ENCODE measurements around the gene DEDD2.

Gene DEDD2

GRCh38 chr19:42250666-42251531 lies 33.4 kb upstream of the DEDD2 start:
- no peak for DNase-seq (ENCODE audit: low read depth)
- H3K4me3 ChIP-seq (ENCODE audit: low read depth, low read length): no peak overlapping the region

DNA sequence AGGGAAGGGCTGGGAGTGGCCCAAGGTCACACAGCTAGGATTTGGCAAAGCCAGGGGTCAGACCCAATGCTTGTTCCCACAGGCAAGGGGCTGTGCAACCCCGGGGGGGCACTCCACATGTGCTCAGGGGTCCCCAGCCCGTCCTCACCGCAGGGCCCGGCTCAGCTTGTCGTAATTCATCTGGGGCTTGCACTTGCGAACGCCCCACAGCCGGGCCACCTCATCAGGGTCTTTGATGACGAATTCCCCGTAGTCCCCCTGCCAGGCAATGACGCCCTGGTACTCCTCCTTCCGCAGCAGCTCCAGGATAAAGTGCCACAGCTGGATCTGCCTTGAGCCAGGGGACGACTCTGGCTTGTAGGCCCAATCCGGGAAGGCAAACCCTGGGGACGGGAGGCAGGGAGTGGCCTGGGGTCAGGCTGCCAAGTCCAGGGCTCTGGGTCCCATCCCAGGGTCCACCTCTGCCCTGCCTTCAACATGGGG lies 32.7 kb upstream of the DEDD2 start:
- no peak overlapping the region for H3K4me3 ChIP-seq (ENCODE audit: low read depth, low read length)
- TF ChIP-seq CTCF (IDR thresholded peaks at IDR 0.05; ENCODE audit: low read depth, low read length): no peak
- no peak for TF ChIP-seq MYC (IDR thresholded peaks at IDR 0.05; ENCODE audit: low read depth, low read length)
- TF ChIP-seq, protein P1, sequence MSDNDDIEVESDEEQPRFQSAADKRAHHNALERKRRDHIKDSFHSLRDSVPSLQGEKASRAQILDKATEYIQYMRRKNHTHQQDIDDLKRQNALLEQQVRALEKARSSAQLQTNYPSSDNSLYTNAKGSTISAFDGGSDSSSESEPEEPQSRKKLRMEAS (IDR thresholded peaks at IDR 0.05; ENCODE audit: low read depth, low read length): no peak
- no peak for TF ChIP-seq POLR2A (IDR thresholded peaks at IDR 0.05; ENCODE audit: extremely low read depth, insufficient read length)
- no peak for DNase-seq (ENCODE audit: low read depth)

More at GRCh38 chr19:42250666-42251531, 33.4 kb upstream of the DEDD2 start:
- TF ChIP-seq CTCF (IDR thresholded peaks at IDR 0.05; ENCODE audit: low read depth, low read length): no peak
- no peak for TF ChIP-seq POLR2A (IDR thresholded peaks at IDR 0.05; ENCODE audit: extremely low read depth, insufficient read length)
- TF ChIP-seq, protein P1 (IDR thresholded peaks at IDR 0.05; ENCODE audit: low read depth, low read length): no peak
- TF ChIP-seq MYC (IDR thresholded peaks at IDR 0.05; ENCODE audit: low read depth, low read length): no peak

GRCh38 chr19:42249769-42250168 lies 32.3 kb upstream of the DEDD2 start:
- no peak for DNase-seq (ENCODE audit: low read depth)
- TF ChIP-seq POLR2A (IDR thresholded peaks at IDR 0.05; ENCODE audit: extremely low read depth, insufficient read length) (no peak), MYC (IDR thresholded peaks at IDR 0.05; ENCODE audit: low read depth, low read length) (no peak), CTCF (IDR thresholded peaks at IDR 0.05; ENCODE audit: low read depth, low read length) (no peak)
- TF ChIP-seq, protein P1 (IDR thresholded peaks at IDR 0.05; ENCODE audit: low read depth, low read length): no peak
- H3K4me3 ChIP-seq (ENCODE audit: low read depth, low read length): no peak overlapping the region

- H3K4me3 ChIP-seq (ENCODE audit: low read depth, low read length): no peak overlapping the region
- DNase-seq (ENCODE audit: low read depth): no peak
- TF ChIP-seq MYC (IDR thresholded peaks at IDR 0.05; ENCODE audit: low read depth, low read length) (no peak), POLR2A (IDR thresholded peaks at IDR 0.05; ENCODE audit: extremely low read depth, insufficient read length) (no peak), CTCF (IDR thresholded peaks at IDR 0.05; ENCODE audit: low read depth, low read length) (no peak)
- TF ChIP-seq, protein P1 (IDR thresholded peaks at IDR 0.05; ENCODE audit: low read depth, low read length): no peak
These were observed 31.8 kb upstream of the DEDD2 start for GRCh38 chr19:42249149-42249750.

- TF ChIP-seq, protein P1 (IDR thresholded peaks at IDR 0.05; ENCODE audit: low read depth, low read length): no peak
- TF ChIP-seq MYC (IDR thresholded peaks at IDR 0.05; ENCODE audit: low read depth, low read length): no peak
- no peak for TF ChIP-seq POLR2A (IDR thresholded peaks at IDR 0.05; ENCODE audit: extremely low read depth, insufficient read length)
- no peak for TF ChIP-seq CTCF (IDR thresholded peaks at IDR 0.05; ENCODE audit: low read depth, low read length)
These were observed 31.0 kb upstream of the DEDD2 start for GRCh38 chr19:42248270-42249148.

More at GRCh38 chr19:42248270-42249148, 31.0 kb upstream of the DEDD2 start:
- DNase-seq (ENCODE audit: low read depth): no peak
- no peak overlapping the region for H3K4me3 ChIP-seq (ENCODE audit: low read depth, low read length)

All from NB4 (cell line).